Measurements from ENCODE around the gene ZNF718. TPM values are rescaled to one million over a fixed set of nuclear protein-coding genes. Genes with fewer than 3 reads are reported as not detected.
"Not testable (repeated sequence)": the region's sequence is repeated elsewhere in the genome, so short reads cannot be mapped to it uniquely, and the experiment has no call there.

The ZNF718 gene
- total and polyA plus RNA-seq, 4 donors, result 0.75 to 11.8 (median 4.4) TPM

- Histone ChIP-seq H3K4me3 (ENCODE audit: low read length in 2 of 2) (peak overlapping the region in 1 of 2 donors; percentile 10), H3K36me3 (ENCODE audit: control insufficient read depth in 1 of 2, insufficient read depth in 2 of 2, low read length in 1 of 2) (no peaks in the 10 kb centered on the region), H3K9me3 (ENCODE audit: control insufficient read depth, low read length) (peaks cover 22% of the 10 kb centered on the region), H3K27me3 (ENCODE audit: control insufficient read depth in 1 of 2, insufficient read depth in 2 of 2, low read length in 1 of 2) (no peaks in the 10 kb centered on the region), H3K27ac (ENCODE audit: low read depth in 1 of 2, low read length in 2 of 2) (no peak overlapping the region), H3K4me1 (ENCODE audit: control insufficient read depth in 1 of 2, insufficient read depth in 2 of 2, low read length in 2 of 2) (no peaks in the 10 kb centered on the region)
- DNase-seq, result no peak
- 96 to 98% methylated on average over 1 of the region's 1 CpG for WGBS, 2 donors
- no peak for ATAC-seq (ENCODE audit: low FRiP score)
- intact Hi-C loops (cut with DNase I), result no loop called here
These were observed 52.7 kb downstream of the ZNF718 start for GRCh38 chr4:176995-177394.

DNA sequence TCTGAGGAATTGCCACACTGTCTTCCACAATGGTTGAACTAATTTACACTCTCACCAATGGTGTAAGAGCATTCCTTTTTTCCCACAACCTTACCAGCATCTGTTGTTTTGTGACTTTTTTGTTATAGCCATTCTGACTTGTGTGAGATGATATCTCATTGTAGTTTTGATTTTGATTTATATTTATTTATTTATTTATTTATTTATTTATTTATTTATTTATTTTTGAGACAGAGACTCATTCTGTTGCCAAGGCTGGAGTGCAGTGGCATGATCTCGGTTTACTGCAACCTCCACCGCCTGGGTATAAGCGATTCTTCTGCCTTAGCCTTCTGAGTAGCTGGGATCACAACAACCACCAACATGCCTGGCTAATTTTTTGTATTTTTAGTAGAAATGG is 57.9 kb downstream of the ZNF718 start:
- H3K36me3 ChIP-seq (ENCODE audit: control insufficient read depth in 1 of 2, insufficient read depth in 2 of 2, low read length in 1 of 2); H3K4me3 ChIP-seq (ENCODE audit: low read length in 2 of 2); H3K27ac ChIP-seq (ENCODE audit: low read depth in 1 of 2, low read length in 2 of 2); ATAC-seq (ENCODE audit: low FRiP score); intact Hi-C loops (cut with DNase I); H3K4me1 ChIP-seq (ENCODE audit: control insufficient read depth in 1 of 2, insufficient read depth in 2 of 2, low read length in 2 of 2); DNase-seq; H3K27me3 ChIP-seq (ENCODE audit: control insufficient read depth in 1 of 2, insufficient read depth in 2 of 2, low read length in 1 of 2): not testable (repeated sequence)
- 98 to 99% methylated on average over 3 of the region's 3 CpGs for WGBS, 2 donors
- peaks cover 13% of the 10 kb centered on the region for H3K9me3 ChIP-seq (ENCODE audit: control insufficient read depth, low read length)

- Histone ChIP-seq H3K27me3 (ENCODE audit: control insufficient read depth in 1 of 2, insufficient read depth in 2 of 2, low read length in 1 of 2) (no peaks in the 10 kb centered on the region), H3K27ac (ENCODE audit: low read depth in 1 of 2, low read length in 2 of 2) (no peak overlapping the region), H3K4me3 (ENCODE audit: low read length in 2 of 2) (no peak overlapping the region), H3K9me3 (ENCODE audit: control insufficient read depth, low read length) (peaks cover 9% of the 10 kb centered on the region), H3K4me1 (ENCODE audit: control insufficient read depth in 1 of 2, insufficient read depth in 2 of 2, low read length in 2 of 2) (no peaks in the 10 kb centered on the region), H3K36me3 (ENCODE audit: control insufficient read depth in 1 of 2, insufficient read depth in 2 of 2, low read length in 1 of 2) (no peaks in the 10 kb centered on the region)
- ATAC-seq (ENCODE audit: low FRiP score), result no peak
- intact Hi-C loops (cut with DNase I), result no loop called here
- WGBS, 2 donors, result 66 to 90% methylated on average over 3 of the region's 3 CpGs
- no peak for DNase-seq
These were observed 63.8 kb downstream of the ZNF718 start for GRCh38 chr4:188091-188490.

DNA sequence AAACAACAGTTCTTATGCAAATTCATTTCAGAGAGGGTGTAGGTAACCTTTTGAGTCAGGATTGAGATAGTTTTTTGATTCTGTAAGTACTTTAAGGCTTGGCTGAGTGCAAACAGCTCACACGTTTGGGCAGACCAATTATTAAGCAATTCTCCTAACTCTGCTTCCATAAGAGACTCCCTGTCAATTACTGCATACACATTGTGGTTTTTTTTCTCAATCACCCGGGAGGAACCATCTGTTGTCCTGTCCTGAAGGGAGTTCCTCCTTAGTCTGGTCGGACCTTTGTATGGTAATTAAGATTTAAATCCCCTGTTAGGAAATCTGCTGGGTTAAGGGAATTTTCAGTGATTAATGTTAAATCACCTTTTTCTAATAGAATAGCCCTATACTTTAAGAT is 70.9 kb downstream of the ZNF718 start:
- H3K4me1 ChIP-seq (ENCODE audit: control insufficient read depth in 1 of 2, insufficient read depth in 2 of 2, low read length in 2 of 2); H3K27ac ChIP-seq (ENCODE audit: low read depth in 1 of 2, low read length in 2 of 2); H3K4me3 ChIP-seq (ENCODE audit: low read length in 2 of 2); DNase-seq; intact Hi-C loops (cut with DNase I); H3K9me3 ChIP-seq (ENCODE audit: control insufficient read depth, low read length); ATAC-seq (ENCODE audit: low FRiP score); H3K36me3 ChIP-seq (ENCODE audit: control insufficient read depth in 1 of 2, insufficient read depth in 2 of 2, low read length in 1 of 2); H3K27me3 ChIP-seq (ENCODE audit: control insufficient read depth in 1 of 2, insufficient read depth in 2 of 2, low read length in 1 of 2): not testable (repeated sequence)
- 88 to 89% methylated on average over 3 of the region's 3 CpGs for WGBS, 2 donors

GRCh38 chr4:200936-201335 is 76.6 kb downstream of the ZNF718 start:
- Histone ChIP-seq H3K36me3 (ENCODE audit: control insufficient read depth in 1 of 2, insufficient read depth in 2 of 2, low read length in 1 of 2) (no peaks in the 10 kb centered on the region), H3K4me1 (ENCODE audit: control insufficient read depth in 1 of 2, insufficient read depth in 2 of 2, low read length in 2 of 2) (no peaks in the 10 kb centered on the region), H3K27me3 (ENCODE audit: control insufficient read depth in 1 of 2, insufficient read depth in 2 of 2, low read length in 1 of 2) (no peaks in the 10 kb centered on the region), H3K27ac (ENCODE audit: low read depth in 1 of 2, low read length in 2 of 2) (no peak overlapping the region), H3K4me3 (ENCODE audit: low read length in 2 of 2) (no peak overlapping the region), H3K9me3 (ENCODE audit: control insufficient read depth, low read length) (peaks cover 7% of the 10 kb centered on the region)
- WGBS, 2 donors, result 98% methylated on average over 3 of the region's 3 CpGs
- DNase-seq, result no peak
- intact Hi-C loops (cut with DNase I), result no loop called here
- no peak for ATAC-seq (ENCODE audit: low FRiP score)

DNA sequence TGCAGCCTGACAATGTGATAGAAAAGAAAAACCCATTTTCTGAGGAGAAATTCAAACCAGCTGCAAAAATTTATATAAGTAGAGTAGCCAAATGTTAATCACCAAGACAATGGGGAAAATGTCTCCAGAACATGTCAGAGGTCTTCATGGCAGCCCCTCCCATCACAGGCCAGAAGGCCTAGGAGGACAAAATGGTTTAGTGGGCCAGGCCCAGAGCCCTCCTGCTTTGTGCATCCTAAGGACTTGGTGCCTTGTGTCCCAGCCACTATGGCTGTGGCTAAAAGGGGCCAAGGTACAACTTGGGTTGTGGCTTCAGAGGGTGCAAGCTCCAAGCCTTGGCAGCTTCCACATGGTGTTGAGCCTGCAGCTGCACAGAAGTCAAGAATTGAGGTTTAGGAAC is 78.5 kb downstream of the ZNF718 start:
- H3K36me3 ChIP-seq (ENCODE audit: control insufficient read depth in 1 of 2, insufficient read depth in 2 of 2, low read length in 1 of 2); intact Hi-C loops (cut with DNase I); H3K4me3 ChIP-seq (ENCODE audit: low read length in 2 of 2); H3K4me1 ChIP-seq (ENCODE audit: control insufficient read depth in 1 of 2, insufficient read depth in 2 of 2, low read length in 2 of 2); DNase-seq; H3K9me3 ChIP-seq (ENCODE audit: control insufficient read depth, low read length); ATAC-seq (ENCODE audit: low FRiP score); H3K27me3 ChIP-seq (ENCODE audit: control insufficient read depth in 1 of 2, insufficient read depth in 2 of 2, low read length in 1 of 2); H3K27ac ChIP-seq (ENCODE audit: low read depth in 1 of 2, low read length in 2 of 2): not testable (repeated sequence)

DNA sequence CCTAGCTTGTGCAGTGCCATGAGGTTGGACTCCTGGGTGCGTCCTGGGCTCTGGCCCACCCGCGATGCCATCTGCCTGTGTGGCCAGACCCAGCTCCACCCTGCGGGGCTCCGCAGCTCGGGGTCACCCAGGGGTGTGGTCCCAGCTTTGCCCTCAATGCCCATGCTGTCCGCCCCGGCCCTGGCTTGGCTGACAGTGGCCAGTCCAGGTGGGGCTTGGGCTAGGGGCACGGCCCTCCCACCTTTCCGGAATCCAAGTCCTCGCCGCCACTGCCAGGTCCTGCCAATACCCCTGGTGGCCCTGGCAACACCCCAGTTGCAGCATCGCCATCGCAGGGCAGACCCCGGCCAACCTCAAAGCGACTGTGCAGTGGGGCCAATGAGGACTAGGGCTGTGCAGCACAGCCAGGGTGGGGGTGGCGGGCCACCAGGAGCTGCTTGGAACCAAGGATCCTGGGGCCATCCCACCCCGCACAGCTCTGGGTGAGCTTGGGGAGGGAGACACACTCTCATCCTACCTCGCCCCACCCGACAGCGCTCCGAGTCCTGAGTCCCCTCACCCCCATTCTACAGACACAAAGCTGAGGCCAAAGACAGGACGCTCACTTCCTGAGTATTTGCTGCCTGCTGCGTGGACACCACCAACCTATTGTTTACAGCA is 80.9 kb downstream of the ZNF718 start:
- Histone ChIP-seq H3K9me3 (ENCODE audit: control insufficient read depth, low read length) (peaks cover 4% of the 10 kb centered on the region), H3K27ac (ENCODE audit: low read depth in 1 of 2, low read length in 2 of 2) (no peak overlapping the region), H3K36me3 (ENCODE audit: control insufficient read depth in 1 of 2, insufficient read depth in 2 of 2, low read length in 1 of 2) (no peaks in the 10 kb centered on the region), H3K4me1 (ENCODE audit: control insufficient read depth in 1 of 2, insufficient read depth in 2 of 2, low read length in 2 of 2) (no peaks in the 10 kb centered on the region), H3K4me3 (ENCODE audit: low read length in 2 of 2) (no peak overlapping the region), H3K27me3 (ENCODE audit: control insufficient read depth in 1 of 2, insufficient read depth in 2 of 2, low read length in 1 of 2) (no peaks in the 10 kb centered on the region)
- intact Hi-C loops (cut with DNase I), result no loop called here
- ATAC-seq (ENCODE audit: low FRiP score) (no peak), DNase-seq (no peak)
- WGBS, 2 donors, result 98 to 99% methylated on average over 24 of the region's 24 CpGs

DNA sequence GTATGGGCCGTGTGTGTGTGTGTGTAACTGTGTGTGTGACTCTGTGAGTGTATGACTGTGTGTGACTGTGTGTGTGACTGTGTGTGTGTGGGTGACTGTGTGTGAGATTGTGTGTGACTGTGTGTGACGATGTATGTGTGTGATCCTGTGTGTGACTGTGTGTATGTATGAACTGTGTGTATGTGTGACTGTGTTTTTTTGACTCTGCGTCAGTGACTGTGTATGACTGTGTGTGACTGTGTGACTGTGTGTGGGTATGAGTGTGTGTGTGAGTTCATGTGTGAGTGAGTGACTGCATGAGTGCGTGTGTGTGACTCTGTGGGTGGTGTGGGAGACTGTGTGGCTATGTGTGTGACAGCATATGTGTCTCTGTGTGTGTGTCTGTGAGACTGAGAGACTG is 81.8 kb downstream of the ZNF718 start:
- Histone ChIP-seq H3K27ac (ENCODE audit: low read depth in 1 of 2, low read length in 2 of 2) (no peak overlapping the region), H3K27me3 (ENCODE audit: control insufficient read depth in 1 of 2, insufficient read depth in 2 of 2, low read length in 1 of 2) (no peaks in the 10 kb centered on the region), H3K36me3 (ENCODE audit: control insufficient read depth in 1 of 2, insufficient read depth in 2 of 2, low read length in 1 of 2) (no peaks in the 10 kb centered on the region), H3K9me3 (ENCODE audit: control insufficient read depth, low read length) (peaks cover 4% of the 10 kb centered on the region), H3K4me3 (ENCODE audit: low read length in 2 of 2) (no peak overlapping the region), H3K4me1 (ENCODE audit: control insufficient read depth in 1 of 2, insufficient read depth in 2 of 2, low read length in 2 of 2) (no peaks in the 10 kb centered on the region)
- ATAC-seq (ENCODE audit: low FRiP score), result peak; percentile 29
- intact Hi-C loops (cut with DNase I), result no loop called here
- WGBS, 2 donors, result 93 to 94% methylated on average over 4 of the region's 4 CpGs
- DNase-seq, result no peak

DNA sequence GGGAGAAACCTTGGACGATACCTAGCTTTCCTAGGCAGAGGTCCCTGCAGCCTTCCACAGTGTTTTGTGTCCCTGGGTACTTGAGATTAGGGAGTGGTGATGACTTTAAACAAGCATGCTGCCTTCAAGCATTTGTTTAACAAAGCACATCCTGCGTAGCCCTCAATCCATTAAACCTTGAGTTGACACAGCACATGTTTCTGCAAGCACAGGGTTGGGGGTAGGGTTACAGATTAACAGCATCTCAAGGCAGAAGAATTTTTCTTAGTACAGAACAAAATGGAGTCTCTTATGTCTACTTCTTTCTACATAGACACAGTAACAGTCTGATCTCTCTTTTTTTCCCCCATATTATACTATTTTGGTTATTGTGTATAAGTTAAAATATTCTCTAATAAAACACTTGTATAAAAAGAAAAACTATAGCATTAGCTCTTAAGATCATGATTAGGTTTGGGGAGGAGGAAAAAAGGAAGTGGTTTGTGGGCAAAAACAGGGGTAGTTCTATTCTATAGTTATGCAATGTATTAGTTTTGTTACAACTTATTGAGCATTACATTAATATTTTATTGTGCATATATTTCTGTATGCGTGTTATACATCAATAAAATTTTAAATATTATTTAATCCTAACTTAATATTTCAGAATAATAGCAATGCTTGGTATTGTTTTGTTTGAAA is 84.3 kb downstream of the ZNF718 start:
- H3K4me1 ChIP-seq (ENCODE audit: control insufficient read depth in 1 of 2, insufficient read depth in 2 of 2, low read length in 2 of 2); H3K27ac ChIP-seq (ENCODE audit: low read depth in 1 of 2, low read length in 2 of 2); intact Hi-C loops (cut with DNase I); H3K36me3 ChIP-seq (ENCODE audit: control insufficient read depth in 1 of 2, insufficient read depth in 2 of 2, low read length in 1 of 2); H3K4me3 ChIP-seq (ENCODE audit: low read length in 2 of 2); H3K9me3 ChIP-seq (ENCODE audit: control insufficient read depth, low read length); ATAC-seq (ENCODE audit: low FRiP score); DNase-seq; H3K27me3 ChIP-seq (ENCODE audit: control insufficient read depth in 1 of 2, insufficient read depth in 2 of 2, low read length in 1 of 2): not testable (repeated sequence)
- WGBS, 2 donors, result 64 to 69% methylated on average over 3 of the region's 3 CpGs
